SW480 (cell line): ENCODE results near the gene PKN3.

Experiments
- DNase-seq: peaks from one replicate; pipeline ENCODE4 v3.0.0-alpha.2; 2016; ENCODE audit warnings: low spot score

PKN3 gene

GRCh38 chr9:128742401-128742800 lies 40.1 kb downstream of the PKN3 start:
- no peak for DNase-seq

GRCh38 chr9:128743421-128743820 lies 41.1 kb downstream of the PKN3 start:
- DNase-seq: no peak

GRCh38 chr9:128747241-128747640 lies 44.9 kb downstream of the PKN3 start:
- no peak for DNase-seq

DNA sequence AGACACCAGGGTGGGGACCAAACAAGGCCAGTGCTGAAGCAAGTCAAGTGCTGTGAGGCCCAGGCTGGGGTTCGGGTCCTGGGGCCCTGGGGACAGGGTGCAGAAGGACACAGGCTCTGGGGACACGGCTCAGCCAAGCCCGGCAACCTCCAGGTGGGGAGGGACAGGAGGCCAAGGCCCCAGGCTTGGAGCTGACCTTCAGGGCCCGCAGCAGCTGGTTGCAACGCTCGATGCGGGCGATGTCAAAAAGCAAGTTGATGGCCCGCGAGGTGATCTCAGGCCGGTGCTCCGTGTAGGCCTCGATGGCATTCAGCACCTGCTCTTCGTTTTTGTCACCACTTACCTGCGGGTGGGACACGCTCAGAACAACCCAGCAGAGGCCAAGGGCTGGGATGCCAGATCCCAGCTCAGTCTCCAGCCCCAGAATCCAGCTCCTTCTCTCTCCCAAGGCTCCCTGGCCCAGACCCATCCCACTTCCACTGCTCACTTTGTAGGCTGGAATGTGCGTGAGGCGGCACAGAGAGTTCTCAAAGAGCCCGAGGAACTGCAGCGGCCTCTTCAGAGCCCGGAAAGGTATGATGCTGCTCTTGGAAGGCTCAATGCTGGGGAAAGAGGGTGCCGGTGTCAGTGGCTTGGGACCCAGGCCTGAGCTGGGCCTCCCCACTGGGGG lies 48.8 kb downstream of the PKN3 start:
- no peak for DNase-seq

- DNase-seq: no peak
These were observed 51.3 kb downstream of the PKN3 start for GRCh38 chr9:128753627-128754026.

- no peak for DNase-seq
These were observed 55.3 kb downstream of the PKN3 start for GRCh38 chr9:128757602-128758001.

DNA sequence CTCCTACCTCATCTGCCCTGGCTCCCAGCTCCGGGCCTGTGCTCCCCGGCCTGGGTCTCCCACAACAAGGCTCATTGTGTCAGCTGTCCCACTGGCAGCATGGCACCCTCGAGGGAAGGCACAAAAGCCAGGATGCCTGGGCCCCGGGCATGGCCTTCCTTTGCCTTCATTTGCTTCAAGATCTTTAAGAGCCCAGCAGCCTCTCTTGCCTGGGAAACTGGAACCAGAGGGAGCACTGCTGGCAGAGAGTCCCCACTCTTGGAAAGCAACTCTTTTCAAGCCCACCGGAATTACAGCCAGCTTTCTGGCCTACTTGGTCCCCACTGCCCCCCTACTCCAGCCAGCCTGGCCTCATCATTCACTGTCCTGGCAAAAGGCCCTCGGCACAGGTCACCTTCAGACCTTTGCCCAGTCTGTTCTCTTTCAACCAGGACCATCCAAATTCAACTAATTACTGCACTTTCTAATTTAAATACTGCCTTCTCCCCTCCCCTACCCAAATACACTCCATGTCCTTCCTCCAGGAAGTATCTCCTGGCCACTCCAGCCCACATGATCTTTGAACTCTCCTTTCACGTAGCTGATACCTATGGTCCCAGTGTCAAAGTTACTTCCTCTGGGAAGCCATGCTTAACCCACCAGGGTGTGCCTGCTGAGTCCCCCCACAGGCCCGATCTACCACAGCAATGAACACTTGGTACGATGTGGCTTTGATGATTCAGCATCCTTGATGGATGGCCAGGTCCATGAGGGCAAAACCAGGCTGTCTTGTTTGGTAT lies 60.6 kb downstream of the PKN3 start:
- DNase-seq: no peak

DNA sequence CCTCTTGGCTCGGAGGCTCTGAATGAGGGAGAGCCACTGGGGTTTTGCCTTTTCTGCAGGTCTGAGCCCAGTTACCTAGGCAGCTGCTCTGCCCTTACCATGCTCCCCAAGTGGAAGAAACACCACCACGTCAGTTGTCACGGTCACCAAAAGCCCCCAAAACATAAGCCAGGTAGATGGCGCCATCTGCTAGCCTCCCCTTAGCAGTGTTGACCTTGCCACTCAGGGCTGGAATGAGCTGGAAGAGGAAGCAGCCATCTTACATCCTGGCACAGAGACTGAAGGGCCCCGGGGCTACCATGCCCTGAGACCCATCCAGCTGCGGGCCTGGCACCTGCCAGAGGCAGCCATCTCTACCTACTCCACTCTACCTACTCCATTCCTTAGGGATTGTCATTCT lies 62.1 kb downstream of the PKN3 start:
- no peak for DNase-seq

DNA sequence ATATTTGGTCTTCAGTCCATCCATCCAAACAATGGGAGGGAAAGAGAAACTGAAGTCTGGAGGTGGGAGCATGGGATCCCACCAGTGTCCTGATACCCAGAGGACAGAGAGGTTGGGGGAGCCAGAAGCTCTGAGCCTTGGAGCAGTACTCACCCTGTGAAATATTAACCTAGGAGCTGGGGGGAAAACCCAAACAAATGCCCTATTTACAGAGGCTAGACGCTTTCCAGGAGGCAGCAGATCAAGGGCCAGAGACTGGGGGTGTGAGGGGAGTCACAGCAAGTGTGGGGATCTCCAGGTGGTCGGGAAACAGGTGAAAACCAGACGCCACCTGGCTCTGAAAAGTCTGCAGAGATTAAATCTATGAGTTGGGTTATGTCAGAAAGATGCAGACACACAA lies 63.2 kb downstream of the PKN3 start:
- DNase-seq: no peak

- DNase-seq: no peak
These were observed 66.3 kb downstream of the PKN3 start for GRCh38 chr9:128768606-128769005.
